Measurements from ENCODE around the gene TRPM3.

Gene TRPM3

GRCh38 chr9:70601000-70601951, 520.1 kb downstream of the TRPM3 start (continued):
- TF ChIP-seq ZNF398 (tag by site-specific recombination; IDR thresholded peaks at IDR 0.05) (peak; percentile 83), ZBTB10 (tag by site-specific recombination; IDR thresholded peaks at IDR 0.05) (0 out of 2 replicates have a peak, but pooled peaks have one; percentile 29), ZNF404 (tag by site-specific recombination; IDR thresholded peaks at IDR 0.05) (no peak), EGR2 (tag by site-specific recombination; IDR thresholded peaks at IDR 0.05; ENCODE audit: low read depth) (peak; percentile 91), PRDM4 (tag by site-specific recombination; IDR thresholded peaks at IDR 0.05) (peak; percentile 56), ZNF449 (tag by site-specific recombination; IDR thresholded peaks at IDR 0.05) (no peak), ZNF335 (tag by site-specific recombination; conservative IDR thresholded peaks at IDR 0.05) (peak; percentile 86), ZNF2 (tag by site-specific recombination; IDR thresholded peaks at IDR 0.05) (0 out of 2 replicates have a peak, but pooled peaks have one; percentile 9), ZNF701 (tag by site-specific recombination; IDR thresholded peaks at IDR 0.05) (no peak), ZNF560 (tag by site-specific recombination; IDR thresholded peaks at IDR 0.05; ENCODE audit: borderline replicate concordance) (no peak), ZNF221 (tag by site-specific recombination; IDR thresholded peaks at IDR 0.05; ENCODE audit: borderline replicate concordance) (no peak), ZNF76 (tag by site-specific recombination; IDR thresholded peaks at IDR 0.05; ENCODE audit: borderline replicate concordance, low read depth) (peak; percentile 84), ZNF664 (tag by site-specific recombination; IDR thresholded peaks at IDR 0.05) (no peak), ZNF391 (tag by site-specific recombination; IDR thresholded peaks at IDR 0.05; ENCODE audit: borderline replicate concordance, low read depth) (no peak), TSHZ1 (tag by site-specific recombination; IDR thresholded peaks at IDR 0.05; ENCODE audit: borderline replicate concordance) (peak; percentile 57; the same call in 1 of the 2 replicates), HOXC10 (CRISPR knock-in tag; IDR thresholded peaks at IDR 0.05) (no peak), ZNF341 (tag by site-specific recombination; IDR thresholded peaks at IDR 0.05; ENCODE audit: low read depth) (peak; percentile 67; the same call in 1 of the 2 replicates), ZBTB1 (tag by site-specific recombination; IDR thresholded peaks at IDR 0.05) (no peak), HOXA7 (CRISPR knock-in tag; IDR thresholded peaks at IDR 0.05; ENCODE audit: borderline replicate concordance) (no peak), OSR2 (tag by site-specific recombination; IDR thresholded peaks at IDR 0.05) (peak; percentile 56; the same call in 1 of the 2 replicates), KLF10 (tag by site-specific recombination; IDR thresholded peaks at IDR 0.05) (no peak; the same call in 1 of the 2 replicates), ZNF639 (tag by site-specific recombination; IDR thresholded peaks at IDR 0.05) (peak; percentile 25; the same call in 1 of the 2 replicates), ZBTB20 (tag by site-specific recombination; IDR thresholded peaks at IDR 0.05) (peak; percentile 82), ZNF423 (tag by site-specific recombination; IDR thresholded peaks at IDR 0.05) (peak; percentile 37; the same call in 1 of the 2 replicates), ZNF121 (tag by site-specific recombination; IDR thresholded peaks at IDR 0.05) (no peak)
